HFFc6 (cell line): ENCODE results near the gene DRD1. TPM values are rescaled to one million over a fixed set of nuclear protein-coding genes. Genes with fewer than 3 reads are reported as not detected.

Source experiments
- DNase-seq: peaks from one replicate; pipeline ENCODE4 v3.0.0-alpha.2; 2018
- H3K27ac Mint-ChIP-seq: 2 replicates; pipeline ENCODE4 v1.8.0; 2020; ENCODE audit warnings: mild to moderate bottlenecking, mixed read lengths
- H3K27me3 Mint-ChIP-seq: 2 replicates; pipeline ENCODE4 v1.8.0; 2021; ENCODE audit warnings: mild to moderate bottlenecking, moderate library complexity, mixed read lengths; ENCODE audit not compliant: insufficient read depth
- H3K36me3 Mint-ChIP-seq: 2 replicates; pipeline ENCODE4 v1.8.0; 2021; ENCODE audit warnings: low read depth, mixed read lengths
- H3K4me1 Mint-ChIP-seq: 2 replicates; pipeline ENCODE4 v1.8.0; 2020; ENCODE audit warnings: low read depth, mixed read lengths
- H3K4me3 Mint-ChIP-seq: 2 replicates; pipeline ENCODE4 v1.8.0; 2020; ENCODE audit warnings: mild to moderate bottlenecking, moderate library complexity, mixed read lengths
- H3K9me3 Mint-ChIP-seq: 2 replicates; pipeline ENCODE4 v1.8.0; 2020; ENCODE audit warnings: mild to moderate bottlenecking, mixed read lengths
- total RNA-seq, 6 experiments: library from RNA; stranded (reverse); fragmentation: NEBNext Ultra II Directional; extraction: Animal tissue kit (Norgen Biotek cat#: 25700); gene quantifications; 2 replicates in 1 of 6; 3 replicates in 5 of 6; pipeline ENCODE4 v1.2.3, GENCODE V29; 2021
- TF ChIP-seq, protein P1 (sequence below): fragments of 200-600 bp; sonication (generic); IDR thresholded peaks from 2 replicates; pipeline ENCODE4 v1.5.0; 2021; ENCODE audit warnings: antibody characterized with exemption, mild to moderate bottlenecking

DRD1 gene
- total RNA-seq, 6 experiments from 2014 or later: not detected

DNA sequence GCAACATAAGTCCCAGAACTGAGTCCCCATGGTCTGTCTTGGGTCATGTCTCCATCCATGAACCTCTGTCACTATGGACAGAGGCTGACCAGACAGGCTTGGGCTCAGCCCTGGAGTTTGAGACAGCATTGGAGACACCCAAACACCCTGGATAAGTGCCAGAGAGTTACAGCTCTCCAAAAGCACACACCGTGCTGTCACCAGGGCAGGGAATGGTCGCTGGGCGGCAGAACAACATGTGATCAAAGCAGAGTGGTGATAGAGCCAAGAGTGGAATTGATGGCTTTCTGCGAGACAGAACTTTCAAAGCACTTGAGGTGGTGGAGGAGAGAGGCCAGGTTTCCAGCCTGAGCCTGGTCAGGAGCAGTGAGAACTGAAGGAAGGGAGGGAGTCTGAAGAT, 50.1 kb downstream of the DRD1 start:
- H3K4me3 Mint-ChIP-seq: no peak overlapping the region
- no peaks in the 10 kb centered on the region; the same call in 1 of the 2 replicates for H3K27me3 Mint-ChIP-seq
- DNase-seq: no peak
- no peak overlapping the region for H3K27ac Mint-ChIP-seq
- TF ChIP-seq, protein P1, sequence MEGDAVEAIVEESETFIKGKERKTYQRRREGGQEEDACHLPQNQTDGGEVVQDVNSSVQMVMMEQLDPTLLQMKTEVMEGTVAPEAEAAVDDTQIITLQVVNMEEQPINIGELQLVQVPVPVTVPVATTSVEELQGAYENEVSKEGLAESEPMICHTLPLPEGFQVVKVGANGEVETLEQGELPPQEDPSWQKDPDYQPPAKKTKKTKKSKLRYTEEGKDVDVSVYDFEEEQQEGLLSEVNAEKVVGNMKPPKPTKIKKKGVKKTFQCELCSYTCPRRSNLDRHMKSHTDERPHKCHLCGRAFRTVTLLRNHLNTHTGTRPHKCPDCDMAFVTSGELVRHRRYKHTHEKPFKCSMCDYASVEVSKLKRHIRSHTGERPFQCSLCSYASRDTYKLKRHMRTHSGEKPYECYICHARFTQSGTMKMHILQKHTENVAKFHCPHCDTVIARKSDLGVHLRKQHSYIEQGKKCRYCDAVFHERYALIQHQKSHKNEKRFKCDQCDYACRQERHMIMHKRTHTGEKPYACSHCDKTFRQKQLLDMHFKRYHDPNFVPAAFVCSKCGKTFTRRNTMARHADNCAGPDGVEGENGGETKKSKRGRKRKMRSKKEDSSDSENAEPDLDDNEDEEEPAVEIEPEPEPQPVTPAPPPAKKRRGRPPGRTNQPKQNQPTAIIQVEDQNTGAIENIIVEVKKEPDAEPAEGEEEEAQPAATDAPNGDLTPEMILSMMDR: no peak
- H3K4me1 Mint-ChIP-seq: no peaks in the 10 kb centered on the region
- peaks cover 24% of the 10 kb centered on the region for H3K9me3 Mint-ChIP-seq
- H3K36me3 Mint-ChIP-seq: no peaks in the 10 kb centered on the region

- Mint-ChIP-seq H3K4me3 (no peak overlapping the region), H3K9me3 (peaks cover 28% of the 10 kb centered on the region), H3K27me3 (no peaks in the 10 kb centered on the region; the same call in 1 of the 2 replicates), H3K36me3 (no peaks in the 10 kb centered on the region), H3K4me1 (no peaks in the 10 kb centered on the region), H3K27ac (no peak overlapping the region)
- TF ChIP-seq, protein P1: no peak
- DNase-seq: no peak
Observed at GRCh38 chr5:175392236-175392635, 51.7 kb downstream of the DRD1 start.

DNA sequence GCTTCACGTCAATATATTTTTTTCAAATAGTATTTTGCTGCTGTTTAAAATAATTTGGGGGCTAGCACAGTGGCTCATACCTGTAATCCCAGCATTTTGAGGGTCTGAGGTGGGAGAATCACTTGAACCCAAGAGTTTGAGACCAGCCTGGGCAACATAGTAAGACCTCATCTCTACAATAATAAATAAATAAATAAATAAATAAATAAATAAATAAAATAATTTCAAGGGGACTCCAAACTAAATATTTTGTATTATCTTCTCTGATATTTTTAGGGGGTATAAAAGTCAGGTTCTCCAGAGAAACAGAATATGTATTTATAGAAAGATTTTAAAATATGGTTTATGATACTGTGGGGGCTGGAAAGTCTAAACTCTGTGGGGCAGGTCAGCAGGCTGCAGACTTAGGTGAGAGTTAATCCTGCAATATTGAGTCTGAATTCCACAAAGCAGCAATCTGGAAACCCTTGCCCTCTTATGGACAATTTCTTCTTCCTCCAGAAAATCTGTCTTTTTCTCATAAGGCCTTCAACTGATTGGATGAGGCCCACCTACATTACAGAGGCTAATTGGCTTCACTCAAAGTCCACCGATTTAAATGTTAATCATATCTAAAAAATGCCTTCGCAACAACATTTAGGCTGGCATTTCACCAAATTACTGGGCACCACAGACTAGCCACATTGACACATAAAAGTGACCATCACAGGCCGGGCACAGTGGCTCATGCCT, 53.5 kb downstream of the DRD1 start:
- Mint-ChIP-seq H3K27ac (no peak overlapping the region), H3K27me3 (no peaks in the 10 kb centered on the region; the same call in 1 of the 2 replicates), H3K9me3 (peaks cover 20% of the 10 kb centered on the region; the same call in 1 of the 2 replicates), H3K4me3 (no peak overlapping the region), H3K36me3 (no peaks in the 10 kb centered on the region), H3K4me1 (no peaks in the 10 kb centered on the region)
- TF ChIP-seq, protein P1: no peak
- no peak for DNase-seq

Other genes starting within 250 kb of the DRD1 start
- gene SFXN1, start 34.4 kb upstream of the DRD1 start, total RNA-seq: 10 to 100 TPM; 60.8 to 83.0 (median 74.6) TPM
- not detected for gene HRH2, start 213.9 kb upstream of the DRD1 start, total RNA-seq